Skeletal muscle satellite cell (primary cell): Measurements from ENCODE around the gene DGKQ.
"Not testable (repeated sequence)": the region's sequence is repeated elsewhere in the genome, so short reads cannot be mapped to it uniquely, and the experiment has no call there.

Experiments used
- H3K27me3 ChIP-seq: 2 replicates; pipeline ENCODE4 v1.7.0; 2013; ENCODE audit warnings: low read length; ENCODE audit not compliant: control insufficient read depth, insufficient read depth
- H3K36me3 ChIP-seq: 2 replicates; pipeline ENCODE4 v1.7.0; 2013; ENCODE audit warnings: mild to moderate bottlenecking, control low read depth, low read length; ENCODE audit not compliant: insufficient read depth
- H3K4me1 ChIP-seq: 2 replicates; pipeline ENCODE4 v1.7.0; 2013; ENCODE audit warnings: low read length; ENCODE audit not compliant: control insufficient read depth, insufficient read depth
- H3K4me2 ChIP-seq: 2 replicates; pipeline ENCODE4 v1.7.0; 2013; ENCODE audit warnings: mild to moderate bottlenecking, low read length
- H3K4me3 ChIP-seq: 2 replicates; pipeline ENCODE4 v1.7.0; 2013; ENCODE audit warnings: low read length
- H3K9ac ChIP-seq: 2 replicates; pipeline ENCODE4 v1.7.0; 2013; ENCODE audit warnings: mild to moderate bottlenecking, low read depth, low read length, moderate library complexity
- H3K9me3 ChIP-seq: replicated peaks from 2 replicates; pipeline ENCODE4 v1.7.0; 2013; ENCODE audit warnings: mild to moderate bottlenecking, control low read depth, low read length

The DGKQ gene

DNA sequence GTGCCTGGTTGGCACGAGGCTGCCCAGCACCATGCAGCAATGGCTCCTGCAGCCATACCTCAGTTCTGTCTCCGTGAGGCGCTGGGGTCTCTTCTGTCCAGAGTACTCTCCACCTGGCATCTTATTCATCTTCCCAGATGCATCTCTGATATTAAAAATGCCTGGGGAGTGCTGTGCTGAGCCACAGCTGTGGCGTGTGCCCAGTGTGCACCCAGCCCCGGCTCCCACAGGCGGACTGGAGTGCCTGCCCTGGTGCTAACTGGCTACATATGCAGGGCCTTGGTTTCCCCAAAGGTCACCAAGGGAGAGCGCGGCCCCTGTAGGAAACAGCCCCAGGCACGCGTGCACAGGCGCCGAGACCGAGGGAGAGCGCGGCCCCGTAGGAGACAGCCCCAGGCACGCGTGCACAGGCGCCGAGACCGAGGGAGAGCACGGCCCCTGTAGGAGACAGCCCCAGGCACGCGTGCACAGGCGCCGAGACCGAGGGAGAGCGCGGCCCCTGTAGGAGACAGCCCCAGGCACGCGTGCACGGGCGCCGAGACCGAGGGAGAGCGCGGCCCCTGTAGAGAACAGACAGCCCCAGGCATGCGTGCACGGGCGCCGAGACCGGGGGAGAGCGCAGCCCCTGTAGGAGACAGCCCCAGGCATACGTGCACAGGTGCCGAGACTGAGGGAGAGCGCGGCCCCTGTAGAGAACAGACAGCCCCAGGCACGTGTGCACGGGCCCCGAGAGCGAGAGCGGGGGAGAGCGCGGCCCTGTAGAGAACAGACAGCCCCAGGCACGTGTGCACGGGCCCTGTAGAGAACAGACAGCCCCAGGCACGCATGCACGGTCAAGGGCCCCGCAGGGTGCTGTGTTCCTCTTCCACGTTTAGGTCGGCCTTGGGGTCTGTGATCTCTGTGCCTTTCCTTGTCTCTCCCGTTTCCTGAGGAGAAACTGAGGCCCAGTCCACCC is 26.6 kb downstream of the DGKQ start:
- Histone ChIP-seq H3K27me3 (no peaks in the 10 kb centered on the region), H3K36me3 (no peaks in the 10 kb centered on the region), H3K9ac (no peak overlapping the region), H3K4me3 (no peak overlapping the region), H3K9me3 (no peaks in the 10 kb centered on the region), H3K4me2 (no peak overlapping the region), H3K4me1 (no peaks in the 10 kb centered on the region)

DNA sequence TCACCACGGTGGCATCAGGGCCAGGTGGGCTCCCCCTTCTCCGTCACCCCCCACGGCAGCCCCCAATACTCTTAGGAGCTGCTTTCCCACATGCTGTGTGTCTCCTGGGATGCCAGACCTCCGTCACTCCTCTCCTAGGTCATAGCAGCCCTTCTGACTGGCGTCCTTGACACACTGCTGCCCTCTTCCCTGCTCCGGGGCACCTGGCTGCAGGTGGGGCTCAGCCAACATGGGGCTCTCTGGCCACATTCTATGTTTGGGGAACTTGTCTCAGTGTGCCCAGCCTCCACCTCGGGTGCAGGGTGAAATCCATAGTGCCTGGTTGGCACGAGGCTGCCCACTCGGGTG is 27.3 kb downstream of the DGKQ start:
- Histone ChIP-seq H3K36me3 (no peaks in the 10 kb centered on the region), H3K9ac (no peak overlapping the region), H3K9me3 (no peaks in the 10 kb centered on the region), H3K27me3 (no peaks in the 10 kb centered on the region), H3K4me1 (no peaks in the 10 kb centered on the region), H3K4me2 (no peak overlapping the region), H3K4me3 (no peak overlapping the region)

DNA sequence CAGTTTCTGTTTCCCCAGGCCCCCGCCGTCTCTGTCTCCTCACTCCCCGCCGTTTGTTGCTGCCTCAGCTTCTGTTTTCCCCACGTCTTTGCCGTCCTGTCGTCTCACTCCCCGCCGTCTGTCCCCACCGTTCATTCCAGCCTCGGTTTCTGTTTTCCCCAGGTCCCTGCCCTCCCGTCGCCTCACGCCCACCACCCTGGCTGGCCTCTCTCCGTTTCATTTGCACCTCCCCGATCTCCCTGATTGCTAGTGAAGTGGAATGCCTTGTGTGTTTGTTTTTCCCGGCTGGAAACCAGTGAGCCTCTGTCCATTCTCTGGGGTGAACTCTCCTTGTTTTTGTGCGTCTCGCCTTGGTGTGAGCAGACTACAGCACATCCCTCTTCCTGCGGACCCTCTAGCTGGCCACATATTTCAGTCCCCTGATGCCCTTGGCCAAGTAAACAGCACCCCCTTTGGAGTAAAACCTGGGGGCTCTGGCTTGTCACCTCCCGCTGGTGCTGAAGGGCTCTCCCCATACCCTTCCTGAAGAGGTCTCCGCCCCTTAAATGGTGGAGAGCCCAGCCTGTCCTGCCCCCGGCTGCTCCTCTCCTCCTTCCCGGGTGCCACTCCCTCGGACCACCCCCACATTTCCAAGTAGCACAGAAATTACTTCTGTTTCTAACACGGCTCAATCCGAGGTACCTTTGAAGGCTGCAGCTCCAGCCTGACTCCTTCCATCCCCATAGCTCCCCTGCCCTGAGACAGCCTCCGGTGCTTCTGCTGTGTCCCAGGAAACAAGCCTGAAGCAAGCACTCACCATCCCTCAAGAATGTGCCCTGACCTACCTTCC is 27.9 kb downstream of the DGKQ start:
- Histone ChIP-seq H3K4me2 (no peak overlapping the region), H3K4me3 (no peak overlapping the region)

DNA sequence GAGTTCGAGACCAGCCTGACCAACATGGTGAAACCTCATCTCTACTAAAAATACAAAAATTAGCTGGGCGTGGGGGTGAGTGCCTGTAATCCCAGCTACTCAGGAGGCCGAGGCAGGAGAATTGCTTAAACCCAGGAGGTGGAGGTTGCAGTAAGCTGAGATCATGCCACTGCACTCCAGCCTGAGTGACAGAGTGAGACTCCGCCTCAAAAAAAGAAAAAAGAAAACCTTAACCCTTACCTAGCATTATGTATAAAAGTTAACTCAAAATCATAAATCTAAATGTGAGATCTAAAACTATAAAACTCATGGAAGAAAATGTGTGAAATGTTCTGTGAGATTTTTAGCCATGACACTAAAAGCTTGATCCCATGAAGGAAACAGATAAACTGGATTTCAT is 33.9 kb downstream of the DGKQ start:
- not testable (repeated sequence) for H3K4me3 ChIP-seq, H3K27me3 ChIP-seq, H3K36me3 ChIP-seq, H3K9ac ChIP-seq, H3K4me1 ChIP-seq, H3K9me3 ChIP-seq, H3K4me2 ChIP-seq

More for the DNA sequence above, 27.9 kb downstream of the DGKQ start:
- Histone ChIP-seq H3K9ac (no peak overlapping the region), H3K4me1 (no peaks in the 10 kb centered on the region), H3K9me3 (no peaks in the 10 kb centered on the region), H3K27me3 (no peaks in the 10 kb centered on the region), H3K36me3 (no peaks in the 10 kb centered on the region)

DNA sequence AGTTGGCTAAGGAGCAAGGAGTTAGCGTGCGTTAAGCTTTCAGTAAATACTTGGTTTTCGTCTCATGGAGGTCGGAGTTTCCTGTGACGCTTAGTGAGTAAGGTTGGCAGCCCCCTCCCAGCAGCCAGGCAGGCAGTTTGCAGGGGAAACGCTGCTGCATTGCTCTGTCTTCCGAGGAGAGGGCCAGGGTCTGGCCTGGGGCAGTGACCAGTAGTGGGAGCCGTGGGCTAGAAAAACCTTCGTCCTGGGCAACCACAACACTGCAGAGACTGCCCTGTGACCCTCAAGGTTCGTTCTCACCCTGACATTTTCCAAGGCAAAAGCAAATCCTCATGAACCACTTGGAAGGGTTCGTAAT is 40.7 kb downstream of the DGKQ start:
- Histone ChIP-seq H3K36me3 (no peaks in the 10 kb centered on the region), H3K4me1 (peaks cover 18% of the 10 kb centered on the region), H3K27me3 (no peaks in the 10 kb centered on the region), H3K4me2 (peak overlapping the region; percentile 93), H3K4me3 (peak overlapping the region; percentile 95), H3K9me3 (no peaks in the 10 kb centered on the region), H3K9ac (peak overlapping the region; percentile 99)

DNA sequence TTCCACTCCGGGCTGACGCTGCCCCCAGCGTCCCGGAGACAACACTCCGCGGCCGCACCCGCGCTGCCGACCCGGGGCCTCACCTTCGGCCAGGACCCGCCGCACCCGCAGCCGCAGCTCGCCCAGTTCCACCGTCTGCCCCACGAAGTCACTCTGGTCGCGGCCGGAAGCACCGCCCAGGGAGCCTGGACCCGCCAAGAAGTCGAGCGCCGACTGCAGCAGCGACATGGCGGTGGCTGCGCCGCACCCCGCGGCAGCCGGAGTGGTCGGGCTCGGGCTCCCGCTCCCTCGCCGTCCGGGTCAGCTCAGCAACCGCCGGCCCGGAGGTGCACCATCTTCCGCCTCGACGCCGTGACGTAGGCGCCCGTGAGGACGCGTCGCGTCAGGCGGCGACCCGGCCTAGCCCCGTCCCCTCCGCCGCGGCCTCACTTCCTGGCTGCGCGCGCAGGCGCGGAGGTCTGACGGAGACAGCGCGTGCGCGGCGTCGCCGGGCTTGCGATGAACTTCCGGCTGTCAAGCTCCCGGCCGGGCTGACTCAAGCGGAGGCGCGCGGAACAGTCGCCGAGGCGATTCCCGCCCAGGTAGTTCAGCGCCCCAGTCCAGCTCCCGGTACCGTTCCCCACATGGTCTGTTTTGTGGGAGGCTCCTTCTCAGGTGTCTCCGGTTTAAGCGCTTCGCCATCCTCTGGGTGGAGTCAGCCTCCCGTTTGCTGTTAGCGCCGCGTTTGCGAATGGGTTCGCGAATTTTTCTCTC is 41.2 kb downstream of the DGKQ start, which contains the start of the genes GAK and TMEM175:
TSS of gene GAK (minus strand) at position 357 of the 753 bp plus-strand sequence. CDS start at position 228, 129 bp downstream.
TSS of gene TMEM175 (plus strand) at position 501 of the 753 bp plus-strand sequence. CDS start 15,280 bp downstream, outside the sequence.
- no peaks in the 10 kb centered on the region for H3K27me3 ChIP-seq
- H3K4me2 ChIP-seq, result peak within 1 kb of the TSS; percentile 93
- no peaks in the 10 kb centered on the region for H3K9me3 ChIP-seq
- H3K36me3 ChIP-seq, result no peaks in the 10 kb centered on the region
- peaks cover 18% of the 10 kb centered on the region for H3K4me1 ChIP-seq
- peak within 1 kb of the TSS; percentile 99 for H3K9ac ChIP-seq
- peak within 1 kb of the TSS; percentile 95 for H3K4me3 ChIP-seq

DNA sequence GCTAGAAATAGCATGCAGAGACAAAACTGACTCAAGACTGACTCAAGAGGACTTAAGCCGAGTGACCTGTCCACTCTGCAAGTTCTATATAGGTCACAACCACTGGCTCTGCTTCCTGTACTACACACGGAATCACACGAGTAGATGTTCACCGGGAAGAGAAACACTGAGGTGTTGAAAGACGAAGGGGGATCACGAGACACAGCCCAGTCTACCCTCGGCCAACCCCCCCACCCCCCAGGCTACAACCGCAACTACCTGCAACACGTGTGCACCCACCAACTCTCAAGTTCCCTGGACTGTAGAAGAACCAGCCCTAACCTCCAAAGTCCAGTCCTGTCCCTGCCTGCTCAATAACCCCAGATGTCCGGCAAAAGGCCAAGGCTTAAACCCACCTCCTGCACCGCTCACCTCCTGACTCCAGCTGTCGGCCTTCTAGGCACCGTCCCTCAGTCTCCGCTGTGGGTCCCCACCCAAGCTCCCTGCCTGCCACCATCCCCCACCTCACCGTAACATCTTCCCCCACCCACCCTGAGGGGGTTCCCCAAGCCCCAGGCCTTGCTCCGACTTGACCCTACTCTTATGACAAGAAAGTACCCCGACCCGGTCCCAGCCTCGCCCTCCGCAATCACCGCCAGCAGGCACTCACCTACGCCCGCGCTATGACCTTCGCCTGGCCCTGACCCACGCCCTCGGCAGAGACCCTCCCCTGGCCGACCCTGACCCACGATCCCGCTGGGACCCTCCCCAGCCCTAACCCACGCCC is 42.0 kb downstream of the DGKQ start:
- Histone ChIP-seq H3K4me1 (peaks cover 18% of the 10 kb centered on the region), H3K9me3 (no peaks in the 10 kb centered on the region), H3K27me3 (no peaks in the 10 kb centered on the region), H3K36me3 (no peaks in the 10 kb centered on the region), H3K4me2 (peak overlapping the region; percentile 93), H3K4me3 (peak overlapping the region; percentile 95), H3K9ac (peak overlapping the region; percentile 99)

DNA sequence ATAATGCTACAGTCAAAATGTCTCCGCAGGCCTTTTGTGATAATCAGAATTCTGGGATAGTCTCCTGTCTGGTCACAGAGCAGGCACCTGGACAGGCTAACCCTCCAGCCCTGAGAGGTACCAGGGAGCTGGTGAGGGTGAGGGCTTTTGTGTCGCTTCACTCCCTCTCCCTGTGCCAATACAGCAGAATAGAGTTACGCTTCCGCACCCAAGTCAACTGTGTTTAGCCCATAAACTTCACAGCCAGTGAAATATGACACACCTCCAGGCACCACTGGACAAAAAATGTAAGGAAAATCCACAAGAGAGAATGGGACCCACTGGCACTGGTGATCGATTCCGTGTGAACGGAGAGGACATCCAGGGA is 42.6 kb downstream of the DGKQ start:
- H3K4me3 ChIP-seq, result peak overlapping the region; percentile 95
- no peaks in the 10 kb centered on the region for H3K36me3 ChIP-seq
- H3K27me3 ChIP-seq, result no peaks in the 10 kb centered on the region
- no peaks in the 10 kb centered on the region for H3K9me3 ChIP-seq
- peaks cover 18% of the 10 kb centered on the region for H3K4me1 ChIP-seq
- H3K9ac ChIP-seq, result peak overlapping the region; percentile 99
- H3K4me2 ChIP-seq, result peak overlapping the region; percentile 93

DNA sequence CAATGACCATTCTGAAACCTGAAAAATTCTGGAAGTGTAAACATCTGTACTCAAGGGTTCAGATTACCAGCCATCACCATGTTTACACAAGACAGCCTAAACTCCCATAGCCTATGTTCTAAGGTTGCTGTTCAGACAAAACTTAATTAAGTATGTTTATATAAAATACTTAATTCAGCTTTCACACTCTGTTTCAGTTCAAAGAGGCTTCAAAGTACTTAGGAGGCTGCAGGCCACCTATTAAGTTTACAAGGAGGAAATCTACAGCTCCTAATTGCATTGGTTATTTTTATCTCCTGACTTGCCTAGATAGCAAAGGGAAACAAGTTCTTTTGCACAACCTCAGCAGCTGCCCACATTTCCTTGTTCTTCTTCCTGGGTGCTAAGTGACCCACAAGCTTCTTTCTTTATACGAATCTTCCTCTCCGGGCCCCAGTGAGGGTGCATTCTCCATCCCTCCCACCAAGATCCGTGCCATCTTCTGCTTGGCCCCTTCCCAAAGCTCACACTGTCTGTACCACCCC is 43.3 kb downstream of the DGKQ start:
- H3K4me1 ChIP-seq, result peaks cover 18% of the 10 kb centered on the region
- peak overlapping the region; percentile 93 for H3K4me2 ChIP-seq
- peak overlapping the region; percentile 99 for H3K9ac ChIP-seq
- peak overlapping the region; percentile 95 for H3K4me3 ChIP-seq
- no peaks in the 10 kb centered on the region for H3K9me3 ChIP-seq
- no peaks in the 10 kb centered on the region for H3K27me3 ChIP-seq
- no peaks in the 10 kb centered on the region for H3K36me3 ChIP-seq

DNA sequence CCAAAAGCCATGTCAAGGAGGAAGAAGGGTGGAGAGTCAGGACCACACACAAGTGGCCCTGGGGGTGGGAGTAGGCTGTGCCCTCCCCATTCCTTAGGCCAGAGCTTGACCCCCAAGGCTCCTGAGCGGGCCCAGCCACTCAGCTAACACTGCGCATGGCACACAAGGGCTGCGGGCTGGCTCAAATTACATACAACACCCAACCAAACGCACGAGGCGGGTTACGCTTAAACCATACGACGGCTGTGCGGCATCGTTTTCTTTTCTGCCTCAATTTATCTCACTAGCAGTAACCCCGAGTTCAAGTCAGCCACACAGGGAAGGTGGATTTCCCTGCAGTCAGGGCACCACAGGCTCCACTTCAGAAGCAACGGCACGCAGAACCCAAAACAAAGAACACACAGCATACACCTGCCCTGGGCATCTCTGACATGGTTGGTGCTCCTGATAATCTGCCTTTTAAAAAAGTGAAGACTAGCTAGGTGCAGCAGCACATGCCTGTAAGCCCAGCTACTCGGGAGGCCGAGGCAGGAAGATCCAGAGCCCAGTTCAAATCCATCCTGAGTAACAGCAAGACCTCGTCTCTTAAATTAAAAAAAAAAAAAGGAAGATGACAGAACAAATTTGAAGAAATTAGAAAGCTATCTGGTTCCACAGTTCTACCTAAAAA is 44.1 kb downstream of the DGKQ start:
- H3K4me3 ChIP-seq, result no peak overlapping the region
- no peak overlapping the region for H3K4me2 ChIP-seq
- no peak overlapping the region for H3K9ac ChIP-seq
- H3K4me1 ChIP-seq, result peaks cover 18% of the 10 kb centered on the region
- H3K27me3 ChIP-seq, result no peaks in the 10 kb centered on the region
- no peaks in the 10 kb centered on the region for H3K9me3 ChIP-seq
- no peaks in the 10 kb centered on the region for H3K36me3 ChIP-seq
